Measurements from ENCODE around the gene UPB1. TPM values are rescaled to one million over a fixed set of nuclear protein-coding genes. Genes with fewer than 3 reads are reported as not detected.

Gene UPB1
- total and polyA plus RNA-seq, 7 donors, result 0.28 to 0.83 (median 0.36) TPM; not detected in 4

DNA sequence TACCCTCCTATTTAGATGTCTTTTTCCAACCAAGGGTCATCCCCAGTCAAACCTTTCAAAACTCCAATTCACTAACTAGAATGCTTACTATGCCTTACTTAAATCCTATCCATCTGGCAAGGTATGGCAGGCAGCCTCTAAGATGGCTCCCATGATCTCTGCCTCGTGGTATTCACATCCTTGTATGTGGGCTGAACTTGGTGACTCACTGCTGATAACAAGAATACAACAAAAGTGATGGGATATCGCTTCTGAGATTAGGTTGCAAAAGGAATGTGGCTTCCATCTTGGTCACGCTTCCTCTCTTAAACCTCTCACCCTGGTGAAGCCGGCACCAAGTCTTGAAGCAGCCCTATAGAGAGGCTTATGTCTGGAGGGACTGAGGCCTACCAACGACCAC is 29.6 kb upstream of the UPB1 start:
- TF ChIP-seq POLR2A (IDR thresholded peaks at IDR 0.05) (no peak), CTCF (IDR thresholded peaks at IDR 0.05) (no peak), POLR2AphosphoS5 (IDR thresholded peaks at IDR 0.05) (no peak), EP300 (IDR thresholded peaks at IDR 0.05) (no peak)
- no peak overlapping the region for H3K27ac ChIP-seq
- H3K4me1 ChIP-seq, result peaks cover 0 to 18% (median 15%) of the 10 kb centered on the region in 4 donors
- intact Hi-C loops (cut with DNase I), result no loop called here
- no peaks in the 10 kb centered on the region for H3K9me3 ChIP-seq
- no peaks in the 10 kb centered on the region for H3K27me3 ChIP-seq
- no peak for DNase-seq
- WGBS, 2 donors, result 76 to 82% methylated on average over 5 of the region's 5 CpGs
- H3K36me3 ChIP-seq, result no peaks in the 10 kb centered on the region
- H3K4me3 ChIP-seq, result no peak overlapping the region

GRCh38 chr22:24465975-24466374 is 29.2 kb upstream of the UPB1 start:
- Histone ChIP-seq H3K9me3 (no peaks in the 10 kb centered on the region), H3K4me1 (peaks cover 0 to 18% (median 15%) of the 10 kb centered on the region in 4 donors), H3K36me3 (no peaks in the 10 kb centered on the region), H3K27ac (peak overlapping the region in 2 of 4 donors; percentile 16 to 54), H3K27me3 (no peaks in the 10 kb centered on the region), H3K4me3 (no peak overlapping the region)
- 67 to 98% methylated on average over 3 of the region's 3 CpGs for WGBS, 2 donors
- intact Hi-C loops (cut with DNase I), result no loop called here
- TF ChIP-seq CTCF (IDR thresholded peaks at IDR 0.05) (no peak), EP300 (IDR thresholded peaks at IDR 0.05) (no peak), POLR2A (IDR thresholded peaks at IDR 0.05) (no peak), POLR2AphosphoS5 (IDR thresholded peaks at IDR 0.05) (no peak)
- DNase-seq, result no peak

- TF ChIP-seq POLR2A (IDR thresholded peaks at IDR 0.05) (no peak), POLR2AphosphoS5 (IDR thresholded peaks at IDR 0.05) (no peak), CTCF (IDR thresholded peaks at IDR 0.05) (no peak), EP300 (IDR thresholded peaks at IDR 0.05) (no peak)
- Histone ChIP-seq H3K4me3 (no peak overlapping the region), H3K36me3 (no peaks in the 10 kb centered on the region), H3K9me3 (no peaks in the 10 kb centered on the region), H3K27me3 (no peaks in the 10 kb centered on the region), H3K4me1 (peaks cover 0 to 18% (median 15%) of the 10 kb centered on the region in 4 donors), H3K27ac (peak overlapping the region; percentile 2 to 54 (median 20))
- WGBS, 2 donors, result 45 to 94% methylated on average over 1 of the region's 1 CpG
- no peak for DNase-seq
- intact Hi-C loops (cut with DNase I), result no loop called here
These were observed 28.3 kb upstream of the UPB1 start for GRCh38 chr22:24466716-24467328.

DNA sequence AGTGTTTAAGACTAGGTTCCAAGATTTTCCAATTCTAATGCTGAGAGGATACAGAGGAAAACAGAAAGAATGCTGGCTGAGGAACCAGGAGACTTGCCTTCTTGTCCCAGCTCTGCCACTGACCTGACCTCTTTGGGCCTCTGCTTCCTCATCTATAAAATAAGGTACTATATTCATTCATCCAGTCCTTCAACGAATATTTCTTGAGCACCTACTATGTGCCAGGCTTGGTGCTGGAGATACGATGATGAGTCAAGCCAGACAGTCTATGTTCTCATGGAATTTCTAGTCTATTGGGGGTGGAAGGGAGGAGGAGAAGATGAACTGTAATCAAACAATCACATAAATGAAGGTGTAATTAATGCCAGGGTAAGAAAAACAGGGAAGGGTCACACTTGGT is 27.8 kb upstream of the UPB1 start:
- H3K9me3 ChIP-seq, result no peaks in the 10 kb centered on the region
- H3K36me3 ChIP-seq, result no peaks in the 10 kb centered on the region
- intact Hi-C loops (cut with DNase I), result no loop called here
- no peak overlapping the region for H3K4me3 ChIP-seq
- peaks cover 0 to 18% (median 15%) of the 10 kb centered on the region in 4 donors for H3K4me1 ChIP-seq
- WGBS, 2 donors, result 70 to 72% methylated on average over 2 of the region's 2 CpGs
- H3K27ac ChIP-seq, result peak overlapping the region in 2 of 4 donors; percentile 2 to 54
- no peak for DNase-seq
- TF ChIP-seq POLR2AphosphoS5 (IDR thresholded peaks at IDR 0.05) (no peak), EP300 (IDR thresholded peaks at IDR 0.05) (no peak), CTCF (IDR thresholded peaks at IDR 0.05) (no peak), POLR2A (IDR thresholded peaks at IDR 0.05) (no peak)
- H3K27me3 ChIP-seq, result no peaks in the 10 kb centered on the region

- 81 to 92% methylated on average over 4 of the region's 4 CpGs for WGBS, 2 donors
- H3K9me3 ChIP-seq, result no peaks in the 10 kb centered on the region
- intact Hi-C loops (cut with DNase I), result no loop called here
- peak overlapping the region in 2 of 4 donors; percentile 8 to 53 for H3K27ac ChIP-seq
- H3K4me1 ChIP-seq, result peaks cover 0 to 16% (median 11%) of the 10 kb centered on the region in 4 donors
- H3K36me3 ChIP-seq, result no peaks in the 10 kb centered on the region
- no peaks in the 10 kb centered on the region for H3K27me3 ChIP-seq
- TF ChIP-seq POLR2A (IDR thresholded peaks at IDR 0.05) (no peak), POLR2AphosphoS5 (IDR thresholded peaks at IDR 0.05) (no peak), CTCF (IDR thresholded peaks at IDR 0.05) (no peak), EP300 (IDR thresholded peaks at IDR 0.05) (no peak)
- DNase-seq, result peak; percentile 74
- no peak overlapping the region for H3K4me3 ChIP-seq
These were observed 23.6 kb upstream of the UPB1 start for GRCh38 chr22:24471570-24471969.

Data from sigmoid colon (tissue), 7 donors.